ENCODE measurements around the gene DNAH8.

DNA sequence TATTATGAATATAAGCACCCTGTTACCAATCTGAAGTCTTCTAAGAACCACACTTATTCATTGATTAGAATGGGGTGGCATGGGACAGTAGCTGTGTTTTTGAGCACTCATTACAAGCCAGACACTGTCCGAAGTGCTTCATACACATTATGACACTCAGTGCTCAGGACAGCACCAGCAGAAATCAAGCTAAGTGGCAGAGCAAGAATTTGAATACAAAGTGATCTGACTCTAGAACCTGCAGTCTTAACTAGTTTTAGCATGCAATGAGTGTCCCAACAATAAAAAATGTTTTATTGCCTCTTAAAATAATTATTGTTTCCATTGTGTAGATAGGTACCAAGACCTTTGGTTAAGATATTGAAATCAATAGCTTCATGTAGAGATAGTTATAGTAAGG, 294.4 kb downstream of the DNAH8 start:
- TF ChIP-seq, protein P1, sequence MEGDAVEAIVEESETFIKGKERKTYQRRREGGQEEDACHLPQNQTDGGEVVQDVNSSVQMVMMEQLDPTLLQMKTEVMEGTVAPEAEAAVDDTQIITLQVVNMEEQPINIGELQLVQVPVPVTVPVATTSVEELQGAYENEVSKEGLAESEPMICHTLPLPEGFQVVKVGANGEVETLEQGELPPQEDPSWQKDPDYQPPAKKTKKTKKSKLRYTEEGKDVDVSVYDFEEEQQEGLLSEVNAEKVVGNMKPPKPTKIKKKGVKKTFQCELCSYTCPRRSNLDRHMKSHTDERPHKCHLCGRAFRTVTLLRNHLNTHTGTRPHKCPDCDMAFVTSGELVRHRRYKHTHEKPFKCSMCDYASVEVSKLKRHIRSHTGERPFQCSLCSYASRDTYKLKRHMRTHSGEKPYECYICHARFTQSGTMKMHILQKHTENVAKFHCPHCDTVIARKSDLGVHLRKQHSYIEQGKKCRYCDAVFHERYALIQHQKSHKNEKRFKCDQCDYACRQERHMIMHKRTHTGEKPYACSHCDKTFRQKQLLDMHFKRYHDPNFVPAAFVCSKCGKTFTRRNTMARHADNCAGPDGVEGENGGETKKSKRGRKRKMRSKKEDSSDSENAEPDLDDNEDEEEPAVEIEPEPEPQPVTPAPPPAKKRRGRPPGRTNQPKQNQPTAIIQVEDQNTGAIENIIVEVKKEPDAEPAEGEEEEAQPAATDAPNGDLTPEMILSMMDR (conservative IDR thresholded peaks at IDR 0.05; ENCODE audit: low read depth, low read length), result no peak
- TF ChIP-seq EZH2 (IDR thresholded peaks at IDR 0.05; ENCODE audit: low read length, unreplicated experiment) (no peak), EZH2phosphoT487 (IDR thresholded peaks at IDR 0.05; ENCODE audit: borderline replicate concordance, low read length) (no peak)
